IMR-90 (cell line): ENCODE data around the gene GTPBP10. TPM values are rescaled to one million over a fixed set of nuclear protein-coding genes. Genes with fewer than 3 reads are reported as not detected.

Source experiments
- ATAC-seq: fragments of 200-7000 bp; cut with Tn5 transposase; 2 replicates; pipeline ENCODE4 v1.9.1; 2020; ENCODE audit warnings: low read depth, mild to moderate bottlenecking, moderate library complexity
- BruUV-seq: library from RNA; stranded (reverse); fragments of 400-500 nt; replicated peaks from 2 replicates; lab custom pipeline; 2021; lab: Mats Ljungman, UMichigan
- CTCF ChIA-PET: fragments of 300-600 bp; formaldehyde crosslinking; extraction: SDS; loops from one replicate; lab custom pipeline; 2021; ENCODE audit warnings: antibody characterized with exemption; lab: Yijun Ruan, JAX
- POLR2A ChIA-PET: fragments of 300-600 bp; sonication (Branson Sonifier 250); formaldehyde crosslinking; loops from one replicate; lab custom pipeline; 2022; ENCODE audit warnings: antibody characterized with exemption; ENCODE audit not compliant: unreplicated experiment; lab: Charles Lee
- DNase-seq: peaks from one replicate; pipeline ENCODE4 v3.0.0; 2013
- H2AFZ ChIP-seq: replicated peaks from 2 replicates; pipeline ENCODE3; 2013; ENCODE audit warnings: low read length, mild to moderate bottlenecking; ENCODE audit not compliant: poor library complexity
- H2AK5ac ChIP-seq: 2 replicates; pipeline ENCODE4 v1.6.1; 2013; ENCODE audit warnings: low read depth, low read length, inconsistent platforms
- H2AK9ac ChIP-seq: replicated peaks from 2 replicates; pipeline ENCODE3; 2013; ENCODE audit warnings: mild to moderate bottlenecking, low read depth, low read length, moderate library complexity; ENCODE audit not compliant: poor library complexity
- H2BK120ac ChIP-seq: 2 replicates; pipeline ENCODE4 v1.6.1; 2013; ENCODE audit warnings: low read depth, low read length, inconsistent platforms
- H2BK15ac ChIP-seq: 3 replicates; pipeline ENCODE4 v1.6.1; 2013; ENCODE audit warnings: low read depth, low read length, inconsistent platforms
- H2BK20ac ChIP-seq: 2 replicates; pipeline ENCODE4 v1.6.1; 2013; ENCODE audit warnings: low read depth, mild to moderate bottlenecking, inconsistent platforms, low read length, moderate library complexity
- H2BK5ac ChIP-seq: 2 replicates; pipeline ENCODE4 v1.6.1; 2013; ENCODE audit warnings: mild to moderate bottlenecking, low read depth, low read length, inconsistent platforms; ENCODE audit not compliant: poor library complexity, severe bottlenecking
- H3K14ac ChIP-seq: replicated peaks from 2 replicates; pipeline ENCODE4 v1.6.1; 2013; ENCODE audit warnings: low read depth, low read length, inconsistent platforms
- H3K18ac ChIP-seq: 2 replicates; pipeline ENCODE4 v1.6.1; 2013; ENCODE audit warnings: low read depth, low read length, control low read depth
- H3K23ac ChIP-seq: 2 replicates; pipeline ENCODE4 v1.6.1; 2013; ENCODE audit warnings: low read depth, low read length, inconsistent platforms
- H3K27ac ChIP-seq: 2 replicates; pipeline ENCODE4 v1.5.1; 2013; ENCODE audit warnings: mild to moderate bottlenecking, control low read depth, low read length; ENCODE audit not compliant: insufficient read depth
- H3K27me3 ChIP-seq: 2 replicates; pipeline ENCODE4 v1.6.1; 2013; ENCODE audit warnings: low read length; ENCODE audit not compliant: control insufficient read depth, insufficient read depth
- H3K36me3 ChIP-seq: 2 replicates; pipeline ENCODE4 v1.6.1; 2013; ENCODE audit warnings: low read length, mixed read lengths; ENCODE audit not compliant: control insufficient read depth, insufficient read depth
- H3K4ac ChIP-seq: 2 replicates; pipeline ENCODE4 v1.6.1; 2013; ENCODE audit warnings: low read depth, low read length, inconsistent platforms
- H3K4me1 ChIP-seq: 2 replicates; pipeline ENCODE4 v1.6.1; 2013; ENCODE audit warnings: low read length, mixed read lengths; ENCODE audit not compliant: control insufficient read depth, insufficient read depth
- H3K4me2 ChIP-seq: 2 replicates; pipeline ENCODE4 v1.6.1; 2013; ENCODE audit warnings: low read depth, mild to moderate bottlenecking, control low read depth, low read length, moderate library complexity
- H3K4me3 ChIP-seq: 2 replicates; pipeline ENCODE4 v1.5.1; 2013; ENCODE audit warnings: low read depth, mild to moderate bottlenecking, control low read depth, low read length, moderate library complexity; ENCODE audit not compliant: insufficient read depth
- H3K56ac ChIP-seq: 2 replicates; pipeline ENCODE4 v1.6.1; 2013; ENCODE audit warnings: low read length, inconsistent platforms; ENCODE audit not compliant: insufficient read depth; ENCODE audit errors: extremely low read depth
- H3K79me1 ChIP-seq, 2 experiments: 2 replicates each; pipeline ENCODE4 v1.6.1; 2013; ENCODE audit warnings: low read length in 2 of 2, inconsistent platforms in 1 of 2, low read depth in 1 of 2
- H3K9ac ChIP-seq: 2 replicates; pipeline ENCODE4 v1.6.1; 2013; ENCODE audit warnings: low read depth, low read length, control low read depth
- H3K9me1 ChIP-seq: 2 replicates; pipeline ENCODE4 v1.6.1; 2013; ENCODE audit warnings: low read length, inconsistent platforms; ENCODE audit not compliant: insufficient read depth
- H3K9me3 ChIP-seq: 2 replicates; pipeline ENCODE4 v1.6.1; 2013; ENCODE audit warnings: low read length; ENCODE audit not compliant: control insufficient read depth, insufficient read depth
- H4K20me1 ChIP-seq: 2 replicates; pipeline ENCODE4 v1.6.1; 2013; ENCODE audit warnings: low read length, inconsistent platforms; ENCODE audit not compliant: insufficient read depth
- H4K5ac ChIP-seq: 2 replicates; pipeline ENCODE4 v1.6.1; 2013; ENCODE audit warnings: mild to moderate bottlenecking, low read depth, low read length, control low read depth
- H4K8ac ChIP-seq, 2 experiments: 2 replicates each; pipeline ENCODE4 v1.6.1; 2013; ENCODE audit warnings: low read depth in 2 of 2, low read length in 2 of 2, control low read depth in 1 of 2, inconsistent platforms in 1 of 2
- H4K91ac ChIP-seq: 2 replicates; pipeline ENCODE4 v1.6.1; 2013; ENCODE audit warnings: low read depth, low read length, inconsistent platforms; ENCODE audit not compliant: insufficient read depth
- BHLHE40 ChIP-seq: fragments of 150-350 bp; IDR thresholded peaks from 2 replicates; pipeline ENCODE4 v1.6.1; 2016; ENCODE audit warnings: mild to moderate bottlenecking, low read depth, low read length
- FOS ChIP-seq: fragments of 150-350 bp; IDR thresholded peaks from 2 replicates; pipeline ENCODE4 v1.6.1; 2016; ENCODE audit warnings: low read depth, low read length
- MAZ ChIP-seq: IDR thresholded peaks from 2 replicates; pipeline ENCODE4 v1.6.1; 2012; ENCODE audit warnings: low read depth, mild to moderate bottlenecking, low read length, improper control_type of control experiment, moderate library complexity, borderline replicate concordance
- RCOR1 ChIP-seq: IDR thresholded peaks from 2 replicates; pipeline ENCODE4 v1.6.1; 2012; ENCODE audit warnings: mild to moderate bottlenecking, low read length, improper control_type of control experiment; ENCODE audit not compliant: insufficient replicate concordance
- RFX5 ChIP-seq: IDR thresholded peaks from 2 replicates; pipeline ENCODE4 v1.8.0; 2012; ENCODE audit warnings: low read depth, mild to moderate bottlenecking, low read length, moderate library complexity
- SMC3 ChIP-seq: fragments of 150-350 bp; IDR thresholded peaks from 2 replicates; pipeline ENCODE4 v1.6.1; 2016; ENCODE audit warnings: low read depth, mild to moderate bottlenecking, antibody characterized with exemption, low read length, moderate library complexity
- dilution Hi-C: fragments of 300-500 bp; cut with HindIII; formaldehyde crosslinking; loops from one replicate; pipeline ENCODE4 v1.14.3; 2018; ENCODE audit warnings: low sequenced_read_pairs; ENCODE audit not compliant: unreplicated experiment
- in situ Hi-C: fragments of 300-500 bp; cut with MboI; formaldehyde crosslinking; loops from 3 replicates; pipeline ENCODE4 v1.14.3; 2019; ENCODE audit warnings: low sequenced_read_pairs, inconsistent platforms, mixed read lengths
- intact Hi-C: fragments of 100-400 bp; cut with micrococcal nuclease; formaldehyde crosslinking; loops from 2 replicates; pipeline ENCODE4 v1.10.0; 2022
- polyA plus RNA-seq, 3 experiments: library from polyadenylated mRNA; depleted of rRNA; stranded (reverse); fragments of >200 nt; gene quantifications; 2 replicates each; pipeline ENCODE4 v1.2.3, GENCODE V29; 2012; ENCODE audit warnings: low replicate concordance in 1 of 3
- total RNA-seq: library from RNA; depleted of rRNA; stranded (reverse); fragments of >200 nt; gene quantifications from 2 replicates; pipeline ENCODE4 v1.2.3, GENCODE V29; 2012

The GTPBP10 gene
- total and polyA plus RNA-seq, 2 of the 4 experiments (the other 2 are of a cell fraction): 11.5 to 12.8 TPM

GRCh38 chr7:90322837-90323236 is 23.7 kb upstream of the GTPBP10 start:
- BruUV-seq: no TSS peak
- ATAC-seq (no peak), DNase-seq (no peak)
- dilution Hi-C loops (no loop called here), in situ Hi-C loops (loop anchor here (25.0 kb wide), 1 partner anchor 1536 kb away; the partner anchor contains the start of gene TEX47), intact Hi-C loops (no loop called here)
- no peak for TF ChIP-seq RFX5
- no peak for TF ChIP-seq RCOR1
- no peak for TF ChIP-seq FOS
- TF ChIP-seq BHLHE40: no peak
- no peak for TF ChIP-seq MAZ
- no peak for TF ChIP-seq SMC3
- H2BK15ac ChIP-seq: no peak overlapping the region
- H3K79me1 ChIP-seq: no peaks in the 10 kb centered on the region
- no peak overlapping the region for H2BK120ac ChIP-seq
- ChIA-PET POLR2A (no interaction called here), CTCF (no interaction called here)
- no peak overlapping the region for H2AK5ac ChIP-seq
- H3K4me1 ChIP-seq: no peaks in the 10 kb centered on the region
- H3K27me3 ChIP-seq: peaks cover 28% of the 10 kb centered on the region
- H4K5ac ChIP-seq: no peak overlapping the region
- H2AFZ ChIP-seq: no peak overlapping the region
- no peak overlapping the region for H3K4ac ChIP-seq
- no peak overlapping the region for H2AK9ac ChIP-seq
- no peak overlapping the region for H3K56ac ChIP-seq
- H4K91ac ChIP-seq: no peak overlapping the region
- H3K4me3 ChIP-seq: no peak overlapping the region
- no peaks in the 10 kb centered on the region for H3K9me1 ChIP-seq
- H3K27ac ChIP-seq: no peak overlapping the region
- no peaks in the 10 kb centered on the region for H3K9me3 ChIP-seq
- no peak overlapping the region for H3K18ac ChIP-seq
- H2BK20ac ChIP-seq: no peak overlapping the region
- no peak overlapping the region for H3K4me2 ChIP-seq
- no peak overlapping the region for H3K14ac ChIP-seq
- no peak overlapping the region for H3K9ac ChIP-seq
- H3K23ac ChIP-seq: no peak overlapping the region
- H4K20me1 ChIP-seq: no peaks in the 10 kb centered on the region
- no peak overlapping the region for H4K8ac ChIP-seq
- no peaks in the 10 kb centered on the region for H3K36me3 ChIP-seq
- no peak overlapping the region for H2BK5ac ChIP-seq
